Common myeloid progenitor, CD34-positive (primary cell): ENCODE results near the gene MPHOSPH6.

Experiments used
- CTCF ChIA-PET: fragments of 350-600 bp; sonication (Branson Sonifier 250); formaldehyde crosslinking; loops from one replicate; lab custom pipeline; 2021; ENCODE audit warnings: antibody characterized with exemption; lab: Charles Lee
- POLR2A ChIA-PET: fragments of 350-600 bp; sonication (Branson Sonifier 250); formaldehyde crosslinking; loops from one replicate; lab custom pipeline; 2021; ENCODE audit warnings: antibody characterized with exemption; lab: Charles Lee
- DNase-seq, 3 donors: peaks; one replicate each; pipeline versions ENCODE4 v3.0.0 to v3.0.0-alpha.2; 2013
- H3K27ac ChIP-seq, 2 experiments: 1 replicate in 1 of 2; 2 replicates in 1 of 2; pipeline ENCODE4 v1.7.0; 2013; ENCODE audit warnings: inconsistent platforms in 2 of 2, low read length in 2 of 2, mild to moderate bottlenecking in 2 of 2, low read depth in 1 of 2, moderate library complexity in 1 of 2; ENCODE audit not compliant: severe bottlenecking in 2 of 2, insufficient read depth in 1 of 2, poor library complexity in 1 of 2
- H3K27me3 ChIP-seq, 5 experiments: replicated peaks in 2 of 5; 1 replicate in 3 of 5; 2 replicates in 2 of 5; pipeline versions ENCODE4 v1.6.1 to v1.7.0; 2013; ENCODE audit warnings: low read length in 4 of 5, mild to moderate bottlenecking in 2 of 5, moderate library complexity in 2 of 5, inconsistent platforms in 1 of 5; ENCODE audit not compliant: insufficient read depth in 5 of 5, control insufficient read depth in 4 of 5
- H3K36me3 ChIP-seq, 4 experiments: 1 replicate in 2 of 4; 2 replicates in 2 of 4; pipeline versions ENCODE4 v1.6.1 to v1.7.0; 2013; ENCODE audit warnings: low read length in 3 of 4, control low read depth in 1 of 4, mild to moderate bottlenecking in 1 of 4; ENCODE audit not compliant: control insufficient read depth in 4 of 4, insufficient read depth in 4 of 4
- H3K4me1 ChIP-seq, 4 experiments: 1 replicate in 3 of 4; 2 replicates in 1 of 4; pipeline versions ENCODE4 v1.6.1 to v1.7.1; 2013; ENCODE audit warnings: low read length in 3 of 4, mild to moderate bottlenecking in 3 of 4, control low read depth in 1 of 4, inconsistent platforms in 1 of 4, moderate library complexity in 1 of 4; ENCODE audit not compliant: control insufficient read depth in 4 of 4, insufficient read depth in 4 of 4; ENCODE audit errors: control extremely low read depth in 1 of 4
- H3K4me3 ChIP-seq, 7 experiments: 1 replicate in 4 of 7; 2 replicates in 3 of 7; pipeline versions ENCODE4 v1.5.1 to v1.7.0; 2013; ENCODE audit warnings: mild to moderate bottlenecking in 7 of 7, low read length in 6 of 7, moderate library complexity in 6 of 7, inconsistent platforms in 2 of 7, low read depth in 2 of 7, control low read depth in 1 of 7; ENCODE audit not compliant: insufficient read depth in 4 of 7, control insufficient read depth in 1 of 7; ENCODE audit errors: extremely low read depth in 1 of 7
- H3K9me3 ChIP-seq, 5 experiments: 1 replicate in 4 of 5; 2 replicates in 1 of 5; pipeline versions ENCODE4 v1.6.1 to v1.7.1; 2013; ENCODE audit warnings: low read length in 4 of 5, mild to moderate bottlenecking in 2 of 5, inconsistent platforms in 1 of 5, low read depth in 1 of 5, moderate library complexity in 1 of 5; ENCODE audit not compliant: control insufficient read depth in 4 of 5, insufficient read depth in 2 of 5; ENCODE audit errors: control extremely low read depth in 1 of 5
- WGBS: methylation state at CpG from one replicate; pipeline ENCODE4 v1.1.5; 2013; ENCODE audit not compliant: insufficient coverage; 5-methylcytosine and 5-hydroxymethylcytosine counted together

Gene MPHOSPH6

DNA sequence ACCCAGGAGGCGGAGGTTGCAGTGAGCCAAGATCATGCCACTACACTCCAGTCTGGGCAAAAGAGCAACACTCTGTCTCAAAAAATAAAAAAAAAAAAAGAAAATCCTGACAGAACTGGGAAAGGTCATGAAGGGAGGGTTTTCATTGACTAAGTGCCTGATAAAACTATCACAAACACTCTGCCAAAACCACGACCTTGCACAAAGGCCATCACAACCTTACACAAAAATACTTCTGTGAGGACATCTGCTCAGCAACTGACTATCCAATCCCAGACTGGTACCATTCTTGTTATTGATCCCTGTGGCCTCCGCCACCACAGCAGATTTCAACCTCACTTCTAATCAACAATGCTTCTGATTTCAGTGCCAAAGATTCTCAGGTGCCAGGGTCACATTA, 40.1 kb downstream of the MPHOSPH6 start:
- ChIA-PET POLR2A (no interaction called here), CTCF (no interaction called here)
- Histone ChIP-seq H3K27ac (no peak overlapping the region), H3K27me3 (no peaks in the 10 kb centered on the region), H3K4me1 (peaks cover 0 to 8% (median 2%) of the 10 kb centered on the region in 4 experiments), H3K4me3 (no peak overlapping the region), H3K36me3 (no peaks in the 10 kb centered on the region), H3K9me3 (peaks cover 0 to 3% (median 0%) of the 10 kb centered on the region in 5 experiments)
- no peak for DNase-seq
- WGBS = no CpG with 5 or more reads among the region's 3 CpGs

DNA sequence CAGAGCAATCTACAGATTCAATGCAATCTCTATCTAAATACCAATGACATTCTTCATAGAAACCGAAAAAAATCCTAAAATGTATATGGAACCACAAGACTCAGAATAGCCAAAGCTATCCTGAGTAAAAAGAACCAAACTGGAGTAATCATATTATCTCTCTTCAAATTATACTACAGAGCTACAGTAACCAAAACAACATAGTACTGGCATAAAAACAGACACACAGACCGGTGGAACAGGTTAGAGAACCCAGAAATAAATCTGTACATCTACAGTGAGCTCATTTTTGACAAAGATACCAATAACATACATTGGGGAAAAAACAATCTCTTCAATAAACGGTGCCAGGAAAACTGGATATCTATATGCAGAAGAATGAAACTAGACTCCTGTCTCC, 45.4 kb downstream of the MPHOSPH6 start:
- H3K9me3 ChIP-seq = peaks cover 0 to 3% (median 0%) of the 10 kb centered on the region in 5 experiments
- DNase-seq = no peak

DNA sequence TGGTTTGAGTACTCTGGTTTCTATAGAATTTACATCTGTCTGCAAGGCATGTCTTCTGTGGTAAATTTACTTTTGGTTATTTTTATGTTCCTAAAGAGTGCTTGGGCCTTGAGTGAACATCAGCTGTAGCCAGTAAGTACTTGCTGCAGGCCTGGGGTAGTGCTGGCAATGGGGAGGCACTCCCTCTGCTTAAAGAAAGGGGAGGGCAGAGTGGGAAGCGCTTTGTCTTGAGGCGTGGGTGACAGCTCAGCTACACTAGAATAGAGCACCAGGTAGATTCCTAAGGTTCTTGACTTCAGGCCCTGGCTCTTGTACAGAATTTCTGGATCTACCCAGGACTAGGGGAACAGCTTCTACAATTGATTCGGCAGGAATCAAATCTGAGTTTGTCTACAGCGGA, 50.6 kb downstream of the MPHOSPH6 start:
- WGBS = 73% methylated on average over 4 of the region's 4 CpGs
- ChIA-PET CTCF (no interaction called here), POLR2A (no interaction called here)

More for the DNA sequence above, 45.4 kb downstream of the MPHOSPH6 start:
- H3K4me3 ChIP-seq = no peak overlapping the region
- H3K27me3 ChIP-seq = no peaks in the 10 kb centered on the region
- no peaks in the 10 kb centered on the region for H3K4me1 ChIP-seq
- CTCF ChIA-PET = interaction anchor here (1.0 kb wide), 1 partner anchor 13 kb away, joined by 3 read pairs; no protein-coding TSS in a partner anchor
- no peaks in the 10 kb centered on the region for H3K36me3 ChIP-seq
- no peak overlapping the region for H3K27ac ChIP-seq
- POLR2A ChIA-PET = no interaction called here
- no CpG with 5 or more reads among the region's 3 CpGs for WGBS

DNA sequence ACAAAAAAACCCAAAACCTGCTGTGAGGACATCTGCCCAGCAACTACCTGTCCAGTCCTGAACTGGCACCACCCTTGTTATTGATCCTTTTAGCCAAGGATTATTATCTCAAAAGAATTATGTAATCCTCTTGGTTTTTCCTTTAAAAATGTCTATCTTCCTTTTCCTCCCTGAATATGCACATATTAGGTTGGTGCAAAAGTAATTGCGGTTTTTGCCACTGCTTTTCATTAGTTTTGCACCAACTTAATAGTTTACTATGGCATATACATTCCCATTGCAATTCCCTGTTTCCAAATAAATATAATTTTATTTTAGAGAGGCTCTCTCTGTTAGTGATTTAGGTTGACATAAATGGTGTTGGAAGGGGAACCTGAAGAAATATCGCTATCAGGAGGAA, 51.3 kb downstream of the MPHOSPH6 start:
- DNase-seq = no peak
- no peak overlapping the region for H3K4me3 ChIP-seq
- H3K4me1 ChIP-seq = no peaks in the 10 kb centered on the region
- H3K27ac ChIP-seq = no peak overlapping the region
- H3K36me3 ChIP-seq = no peaks in the 10 kb centered on the region
- CTCF ChIA-PET = no interaction called here
- no peaks in the 10 kb centered on the region for H3K9me3 ChIP-seq
- POLR2A ChIA-PET = no interaction called here
- H3K27me3 ChIP-seq = no peaks in the 10 kb centered on the region
- 100% methylated on average over 1 of the region's 2 CpGs for WGBS

More for the DNA sequence above, 50.6 kb downstream of the MPHOSPH6 start:
- H3K9me3 ChIP-seq = no peaks in the 10 kb centered on the region
- no peaks in the 10 kb centered on the region for H3K4me1 ChIP-seq
- DNase-seq = no peak
- H3K27ac ChIP-seq = no peak overlapping the region
- H3K27me3 ChIP-seq = no peaks in the 10 kb centered on the region
- H3K36me3 ChIP-seq = no peaks in the 10 kb centered on the region
- H3K4me3 ChIP-seq = no peak overlapping the region

DNA sequence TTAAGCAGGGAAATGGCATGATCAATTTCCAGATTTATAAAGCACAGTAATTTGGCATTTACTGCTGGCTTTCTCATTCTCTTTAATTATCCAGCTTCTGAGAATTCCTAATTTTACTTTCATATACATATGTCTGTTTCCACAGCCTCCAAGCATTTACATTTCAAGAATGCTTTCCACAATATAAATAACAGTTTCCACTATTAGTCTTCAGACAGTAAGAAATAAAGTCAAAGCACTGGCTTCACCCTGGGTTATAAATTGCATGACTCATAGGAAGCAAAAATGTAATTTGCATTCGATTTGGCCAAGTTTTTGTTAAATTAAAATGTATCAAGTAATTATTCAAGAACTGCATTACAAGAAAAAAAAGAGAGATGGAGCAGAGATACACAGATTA, 53.5 kb downstream of the MPHOSPH6 start:
- H3K4me3 ChIP-seq = no peak overlapping the region
- POLR2A ChIA-PET = no interaction called here
- no peaks in the 10 kb centered on the region for H3K9me3 ChIP-seq
- no CpG with 5 or more reads among the region's 1 CpG for WGBS
- CTCF ChIA-PET = no interaction called here
- no peak overlapping the region for H3K27ac ChIP-seq
- DNase-seq = no peak
- no peaks in the 10 kb centered on the region for H3K4me1 ChIP-seq
- no peaks in the 10 kb centered on the region for H3K36me3 ChIP-seq
- H3K27me3 ChIP-seq = no peaks in the 10 kb centered on the region

DNA sequence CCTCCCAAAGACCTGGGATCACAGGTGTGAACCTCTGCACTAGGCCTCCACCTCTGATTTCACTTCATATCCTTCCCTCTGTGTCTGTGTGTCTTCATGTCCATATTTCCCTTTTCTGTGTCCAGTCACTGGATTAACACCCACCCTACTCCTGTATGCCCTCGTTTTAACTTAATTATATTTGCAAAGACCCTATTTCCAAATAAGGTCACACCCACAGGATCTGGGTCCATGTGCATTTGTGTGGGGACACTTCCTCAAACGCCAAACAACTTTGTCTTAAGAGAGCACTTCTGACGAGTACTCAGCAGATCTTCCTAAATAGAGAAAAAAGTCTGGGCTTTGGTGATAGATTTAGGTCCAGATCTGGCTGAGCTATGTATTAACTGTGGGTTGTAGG, 56.3 kb downstream of the MPHOSPH6 start:
- WGBS = 80% methylated on average over 2 of the region's 3 CpGs
- H3K4me3 ChIP-seq = no peak overlapping the region
- H3K9me3 ChIP-seq = no peaks in the 10 kb centered on the region
- H3K36me3 ChIP-seq = no peaks in the 10 kb centered on the region
- H3K27me3 ChIP-seq = no peaks in the 10 kb centered on the region
- DNase-seq = no peak
- ChIA-PET POLR2A (no interaction called here), CTCF (interaction anchor here (0.6 kb wide), 1 partner anchor 1265 kb away, joined by 3 read pairs; no protein-coding TSS in a partner anchor)
- no peaks in the 10 kb centered on the region for H3K4me1 ChIP-seq
- no peak overlapping the region for H3K27ac ChIP-seq

DNA sequence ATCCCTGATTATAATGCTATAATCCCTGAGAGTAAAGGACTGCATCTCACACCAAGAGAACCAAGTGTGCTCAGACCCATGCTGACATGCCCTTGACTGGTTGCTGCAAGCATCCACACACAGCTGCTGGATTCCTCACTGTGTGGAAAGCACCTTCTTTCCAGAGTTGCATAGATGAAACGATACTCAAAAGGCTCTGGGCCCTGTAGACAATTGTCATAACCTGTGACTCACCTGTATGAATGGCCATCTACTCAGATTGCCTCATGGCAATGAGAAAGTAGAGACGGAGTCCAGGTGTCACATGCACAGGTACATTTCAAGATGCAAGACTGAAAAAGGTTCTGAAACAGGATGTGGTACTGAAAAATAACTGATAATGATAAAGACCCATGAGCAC, 58.1 kb downstream of the MPHOSPH6 start:
- CTCF ChIA-PET = no interaction called here
- no peaks in the 10 kb centered on the region for H3K4me1 ChIP-seq
- H3K4me3 ChIP-seq = no peak overlapping the region
- POLR2A ChIA-PET = no interaction called here
- H3K27me3 ChIP-seq = no peaks in the 10 kb centered on the region
- WGBS = 100% methylated on average over 2 of the region's 2 CpGs
- no peak overlapping the region for H3K27ac ChIP-seq
- no peaks in the 10 kb centered on the region for H3K9me3 ChIP-seq
- DNase-seq = no peak
- H3K36me3 ChIP-seq = no peaks in the 10 kb centered on the region
